ENCODE results near the gene AHCTF1. TPM values are rescaled to one million over a fixed set of nuclear protein-coding genes. Genes with fewer than 3 reads are reported as not detected.

AHCTF1 gene
- total and polyA plus RNA-seq, 9 of the 15 experiments (the other 6 are each of a cell fraction or from before 2014, with no cell fraction given) = 9.4 to 102 (median 47.6) TPM

- TF ChIP-seq KDM4B (IDR thresholded peaks at IDR 0.05; ENCODE audit: borderline replicate concordance in 2 of 2, low read depth in 1 of 2) (no peak), MEF2A (IDR thresholded peaks at IDR 0.05; ENCODE audit: control insufficient read depth, low read depth, low read length) (no peak), ZNF584 (CRISPR knock-in tag; IDR thresholded peaks at IDR 0.05; ENCODE audit: low read depth) (no peak), ZNF224 (CRISPR knock-in tag; IDR thresholded peaks at IDR 0.05) (no peak)
Measured at GRCh38 chr1:246805135-246805716, 126.5 kb downstream of the AHCTF1 start (continued).

- Histone ChIP-seq H3K27ac (ENCODE audit: extremely low read depth, low read depth, low read length) (no peak overlapping the region), H3K4me2 (ENCODE audit: insufficient read depth, low read length) (no peak overlapping the region), H3K9ac (ENCODE audit: insufficient read depth in 1 of 2, low read depth in 2 of 2, low read length in 2 of 2) (no peak overlapping the region), H3K27me3 (ENCODE audit: control insufficient read depth in 2 of 2, insufficient read depth in 2 of 2, low read length in 2 of 2) (peaks cover 45 to 56% of the 10 kb centered on the region in 2 experiments), H3K9me3 (replicated peaks; ENCODE audit: control insufficient read depth, insufficient read depth, low read depth, low read length) (no peaks in the 10 kb centered on the region), H3K4me3 (no peak overlapping the region), H3K9me1 (ENCODE audit: control insufficient read depth, insufficient read depth, low read length) (no peaks in the 10 kb centered on the region), H4K20me1 (replicated peaks; ENCODE audit: control insufficient read depth, insufficient read depth, low read length) (no peaks in the 10 kb centered on the region), H3K36me3 (ENCODE audit: control insufficient read depth, insufficient read depth, low read length) (no peaks in the 10 kb centered on the region), H2AFZ (ENCODE audit: low read depth, low read length) (no peak overlapping the region), H3K79me2 (ENCODE audit: control insufficient read depth, insufficient read depth, low read length) (no peaks in the 10 kb centered on the region), H3K4me1 (replicated peaks in 1 of 2; ENCODE audit: control insufficient read depth in 2 of 2, insufficient read depth in 2 of 2, low read length in 2 of 2) (peaks cover 0 to 5% of the 10 kb centered on the region in 2 experiments; a peak in 1 of 5 replicates)
- 0% methylated on average over 5 of the region's 5 CpGs for WGBS (ENCODE audit: insufficient coverage, low coverage, missing lambda C conversion rate)
- POLR2A ChIA-PET = interaction anchor here (0.6 to 0.7 kb wide), 2 partner anchors 11 to 41 kb away, joined by 3 read pairs; no protein-coding TSS in a partner anchor
- no peak for DNase-seq (ENCODE audit: extremely low read depth in 1 of 4, low spot score in 3 of 4)
- TF ChIP-seq ZNF699 (CRISPR knock-in tag; IDR thresholded peaks at IDR 0.05; ENCODE audit: insufficient replicate concordance) (no peak), ESRRA (IDR thresholded peaks at IDR 0.05; ENCODE audit: borderline replicate concordance, low read depth) (no peak), CC2D1A (IDR thresholded peaks at IDR 0.05) (no peak), FOXK1 (CRISPR knock-in tag; IDR thresholded peaks at IDR 0.05; ENCODE audit: borderline replicate concordance) (no peak), SNRNP70 (optimal IDR thresholded peaks at IDR 0.05; ENCODE audit: low read depth, low read length) (no peak), ZFP1 (CRISPR knock-in tag; IDR thresholded peaks at IDR 0.05) (no peak)
- BruUV-seq (replicated peaks) = no TSS peak
- ATAC-seq = no peak
- intact Hi-C loops (cut with micrococcal nuclease) = no loop called here
- FAIRE-seq = no peak
- CTCF ChIA-PET (ENCODE audit: low intra/inter-chr PET ratio) = no interaction called here
- in situ Hi-C loops (cut with MboI) = no loop called here
Measured at GRCh38 chr1:246803883-246804282, 127.9 kb downstream of the AHCTF1 start.

All from K562 (cell line).